AG09319 (cell line): ENCODE results near the gene INTS14.
"Not testable (repeated sequence)": the region's sequence is repeated elsewhere in the genome, so short reads cannot be mapped to it uniquely, and the experiment has no call there.

ENCODE experiments used
- DNase-seq: peaks from one replicate; pipeline ENCODE4 v3.0.0-alpha.2; 2010; ENCODE audit warnings: low read depth; ENCODE audit errors: extremely low read depth
- CTCF ChIP-seq: IDR thresholded peaks from 2 replicates; pipeline ENCODE4 v1.5.1; 2011; ENCODE audit warnings: low read depth, mild to moderate bottlenecking, inconsistent platforms, low read length, moderate library complexity

The INTS14 gene

GRCh38 chr15:65619626-65620290 is 8.8 kb upstream of the INTS14 start:
- DNase-seq: no peak
- TF ChIP-seq CTCF: no peak

- DNase-seq: no peak
- no peak for TF ChIP-seq CTCF
Measured at GRCh38 chr15:65618560-65619109, 7.7 kb upstream of the INTS14 start.

GRCh38 chr15:65615887-65616286 is 5.0 kb upstream of the INTS14 start:
- not testable (repeated sequence) for DNase-seq

GRCh38 chr15:65612949-65613744 is 2.2 kb upstream of the INTS14 start:
- no peak for DNase-seq
- TF ChIP-seq CTCF: no peak

GRCh38 chr15:65612616-65612946 is 1.6 kb upstream of the INTS14 start:
- no peak for TF ChIP-seq CTCF

GRCh38 chr15:65611888-65612615 is 1.1 kb upstream of the INTS14 start:
- no peak for DNase-seq
- no peak for TF ChIP-seq CTCF

More at GRCh38 chr15:65612616-65612946, 1.6 kb upstream of the INTS14 start:
- DNase-seq: no peak

- DNase-seq: no peak
- no peak for TF ChIP-seq CTCF
Measured at GRCh38 chr15:65603559-65603958, 7.4 kb downstream of the INTS14 start.
